Measurements from ENCODE around the gene RSPRY1. TPM values are rescaled to one million over a fixed set of nuclear protein-coding genes. Genes with fewer than 3 reads are reported as not detected.

Gene RSPRY1
- total and polyA plus RNA-seq, 4 donors = 41.2 to 67.7 (median 49.0) TPM

DNA sequence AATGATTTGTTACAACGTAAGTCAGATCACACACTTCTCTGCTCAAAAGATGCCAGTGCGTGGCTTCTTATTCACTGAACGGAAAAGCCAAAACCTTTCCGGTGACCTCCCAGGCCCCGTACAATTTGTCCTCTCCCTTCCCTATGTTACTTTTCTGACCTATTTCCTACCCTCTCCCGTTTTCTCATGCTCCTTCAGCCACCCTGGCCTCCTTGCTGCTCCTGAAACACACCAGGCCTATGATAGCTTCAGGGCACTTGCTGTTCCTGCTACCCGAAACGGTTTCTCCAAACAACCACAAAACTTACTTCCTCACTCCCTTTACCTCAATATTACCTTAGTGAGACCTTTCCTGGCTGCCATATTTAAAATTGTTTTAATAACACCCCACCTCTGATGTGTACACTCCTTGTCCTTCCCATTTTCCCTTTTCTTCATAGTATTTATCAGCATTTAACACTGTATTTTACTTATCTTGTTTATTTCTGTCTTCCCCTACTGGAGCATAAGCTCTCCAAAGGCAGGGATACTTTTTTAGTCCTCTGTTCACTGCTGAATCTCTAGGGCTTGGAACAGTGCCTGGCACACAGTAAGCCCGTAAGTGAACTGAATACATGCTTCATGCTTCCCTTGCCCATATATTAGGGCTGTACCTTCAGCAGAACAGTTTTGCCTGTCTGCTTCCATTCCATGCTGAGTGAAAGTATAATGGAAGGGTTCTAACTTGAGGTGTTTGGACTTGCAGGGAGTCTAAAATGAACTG lies 48.0 kb downstream of the RSPRY1 start:
- Histone ChIP-seq H3K27ac (ENCODE audit: low read depth, low read length) (no peak overlapping the region), H3K27me3 (ENCODE audit: control insufficient read depth, insufficient read depth, low read length) (no peaks in the 10 kb centered on the region), H3K4me1 (ENCODE audit: control insufficient read depth, insufficient read depth, low read length) (no peaks in the 10 kb centered on the region), H3K4me3 (ENCODE audit: low read depth, low read length) (no peak overlapping the region), H3K36me3 (ENCODE audit: control insufficient read depth, insufficient read depth, low read length) (peaks cover 35% of the 10 kb centered on the region), H3K9me3 (ENCODE audit: control insufficient read depth, insufficient read depth, low read length) (no peaks in the 10 kb centered on the region)
- WGBS (ENCODE audit: insufficient coverage) = 93% methylated on average over 8 of the region's 9 CpGs
- no peak for DNase-seq (ENCODE audit: low read depth in 4 of 6, low spot score in 6 of 6)

- Histone ChIP-seq H3K36me3 (ENCODE audit: control insufficient read depth, insufficient read depth, low read length) (peaks cover 30% of the 10 kb centered on the region), H3K27me3 (ENCODE audit: control insufficient read depth, insufficient read depth, low read length) (no peaks in the 10 kb centered on the region), H3K4me1 (ENCODE audit: control insufficient read depth, insufficient read depth, low read length) (no peaks in the 10 kb centered on the region), H3K4me3 (ENCODE audit: low read depth, low read length) (no peak overlapping the region), H3K27ac (ENCODE audit: low read depth, low read length) (no peak overlapping the region), H3K9me3 (ENCODE audit: control insufficient read depth, insufficient read depth, low read length) (no peaks in the 10 kb centered on the region)
- no peak for DNase-seq (ENCODE audit: low read depth in 4 of 6, low spot score in 6 of 6)
Observed at GRCh38 chr16:57234707-57235092, 48.6 kb downstream of the RSPRY1 start.

DNA sequence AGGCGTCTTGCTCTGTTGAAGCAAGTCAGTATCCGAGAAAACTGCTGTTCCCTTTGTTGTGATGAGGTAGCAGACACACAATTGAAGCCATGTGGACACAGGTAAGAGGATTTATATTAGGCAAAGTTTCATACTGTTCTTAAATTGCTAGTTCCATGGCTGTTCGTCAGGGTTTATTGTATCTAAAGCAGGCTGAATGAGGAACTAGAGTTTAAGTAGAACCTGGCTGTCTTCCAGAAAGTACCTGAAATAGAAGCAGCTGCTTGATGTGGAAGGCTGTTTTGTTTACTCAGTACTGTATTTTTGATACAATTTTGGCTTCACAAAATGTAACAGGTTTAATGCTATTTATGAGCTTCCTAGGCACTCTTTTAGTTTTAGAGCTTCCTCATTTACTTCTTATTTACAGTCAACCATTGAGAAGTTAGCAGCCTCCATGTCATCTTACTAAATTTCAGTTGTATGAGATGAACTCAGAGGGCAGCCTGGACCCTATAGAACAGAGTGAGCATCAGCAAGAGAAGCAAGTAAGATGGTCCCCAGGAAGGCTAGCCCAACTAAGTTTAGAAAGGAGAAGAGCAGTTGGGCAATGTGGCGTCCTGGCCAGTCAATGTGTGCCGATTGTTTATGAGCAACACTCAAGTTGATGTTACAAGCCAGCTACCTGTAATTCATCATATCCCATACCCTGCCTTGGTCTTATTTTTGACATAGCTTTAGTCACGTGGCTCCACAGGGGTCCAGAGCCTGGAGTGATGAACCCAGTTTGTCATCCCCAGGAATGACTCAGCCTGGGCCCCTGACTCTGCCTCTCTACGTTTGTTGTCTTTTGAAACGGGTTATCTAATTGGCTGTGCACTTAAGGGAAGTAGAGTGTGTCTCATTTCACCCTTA lies 49.2 kb downstream of the RSPRY1 start:
- H3K36me3 ChIP-seq (ENCODE audit: control insufficient read depth, insufficient read depth, low read length) = peaks cover 25% of the 10 kb centered on the region

GRCh38 chr16:57236022-57236350 lies 49.9 kb downstream of the RSPRY1 start:
- no peaks in the 10 kb centered on the region for H3K4me1 ChIP-seq (ENCODE audit: control insufficient read depth, insufficient read depth, low read length)
- H3K36me3 ChIP-seq (ENCODE audit: control insufficient read depth, insufficient read depth, low read length) = peaks cover 25% of the 10 kb centered on the region
- H3K9me3 ChIP-seq (ENCODE audit: control insufficient read depth, insufficient read depth, low read length) = no peaks in the 10 kb centered on the region
- DNase-seq (ENCODE audit: low read depth in 4 of 6, low spot score in 6 of 6) = no peak
- H3K27ac ChIP-seq (ENCODE audit: low read depth, low read length) = no peak overlapping the region
- H3K27me3 ChIP-seq (ENCODE audit: control insufficient read depth, insufficient read depth, low read length) = no peaks in the 10 kb centered on the region
- no peak overlapping the region for H3K4me3 ChIP-seq (ENCODE audit: low read depth, low read length)

More for the DNA sequence above, 49.2 kb downstream of the RSPRY1 start:
- H3K27ac ChIP-seq (ENCODE audit: low read depth, low read length) = no peak overlapping the region
- peak in 1 of 6 donors; percentile 40 for DNase-seq (ENCODE audit: low read depth in 4 of 6, low spot score in 6 of 6)
- no peaks in the 10 kb centered on the region for H3K4me1 ChIP-seq (ENCODE audit: control insufficient read depth, insufficient read depth, low read length)
- no peaks in the 10 kb centered on the region for H3K27me3 ChIP-seq (ENCODE audit: control insufficient read depth, insufficient read depth, low read length)
- 98% methylated on average over 5 of the region's 8 CpGs for WGBS (ENCODE audit: insufficient coverage)
- no peak overlapping the region for H3K4me3 ChIP-seq (ENCODE audit: low read depth, low read length)
- H3K9me3 ChIP-seq (ENCODE audit: control insufficient read depth, insufficient read depth, low read length) = no peaks in the 10 kb centered on the region

DNA sequence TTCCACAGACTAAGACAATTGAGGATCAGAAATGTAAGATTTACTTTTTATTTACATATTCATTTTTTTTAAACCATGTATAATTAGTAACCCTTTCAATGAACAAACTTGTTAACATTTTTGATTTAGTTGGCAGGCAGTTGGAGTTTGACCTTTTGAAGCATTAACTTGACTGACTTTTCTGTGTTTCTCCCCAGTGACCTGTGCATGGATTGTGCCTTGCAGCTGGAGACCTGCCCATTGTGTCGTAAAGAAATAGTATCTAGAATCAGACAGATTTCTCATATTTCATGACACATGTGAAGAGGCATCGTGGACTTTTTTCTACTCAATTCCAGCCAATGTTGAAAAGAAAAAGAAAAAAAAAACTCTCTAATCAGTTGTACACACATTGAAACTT lies 52.6 kb downstream of the RSPRY1 start:
- no CpG with 5 or more reads among the region's 2 CpGs for WGBS (ENCODE audit: insufficient coverage)
- no peak for DNase-seq (ENCODE audit: low read depth in 4 of 6, low spot score in 6 of 6)

DNA sequence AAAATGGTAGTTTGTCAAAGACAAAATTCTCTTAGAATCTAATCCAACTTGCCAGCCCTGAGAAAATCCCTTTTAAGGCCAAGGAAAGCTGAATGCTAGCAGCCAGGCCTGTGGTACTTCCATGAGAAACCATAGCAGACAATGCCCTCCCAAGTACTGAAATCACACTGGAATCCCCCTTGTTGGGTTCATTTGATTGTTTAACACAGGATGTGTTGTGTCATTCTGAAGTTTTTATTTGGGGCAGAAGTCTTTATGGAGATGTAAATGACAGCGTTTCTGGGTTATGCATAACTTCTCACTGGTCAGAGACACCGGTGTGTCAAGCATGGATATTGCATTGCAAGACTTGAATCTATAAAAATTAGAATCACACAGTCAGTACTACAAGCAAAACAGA lies 53.0 kb downstream of the RSPRY1 start:
- no peaks in the 10 kb centered on the region for H3K27me3 ChIP-seq (ENCODE audit: control insufficient read depth, insufficient read depth, low read length)
- H3K9me3 ChIP-seq (ENCODE audit: control insufficient read depth, insufficient read depth, low read length) = no peaks in the 10 kb centered on the region
- peaks cover 6% of the 10 kb centered on the region for H3K36me3 ChIP-seq (ENCODE audit: control insufficient read depth, insufficient read depth, low read length)
- WGBS (ENCODE audit: insufficient coverage) = no CpG with 5 or more reads among the region's 2 CpGs
- H3K4me3 ChIP-seq (ENCODE audit: low read depth, low read length) = no peak overlapping the region
- H3K27ac ChIP-seq (ENCODE audit: low read depth, low read length) = no peak overlapping the region
- DNase-seq (ENCODE audit: low read depth in 4 of 6, low spot score in 6 of 6) = no peak
- peaks cover 2% of the 10 kb centered on the region for H3K4me1 ChIP-seq (ENCODE audit: control insufficient read depth, insufficient read depth, low read length)

More for the DNA sequence above, 52.6 kb downstream of the RSPRY1 start:
- Histone ChIP-seq H3K27me3 (ENCODE audit: control insufficient read depth, insufficient read depth, low read length) (no peaks in the 10 kb centered on the region), H3K36me3 (ENCODE audit: control insufficient read depth, insufficient read depth, low read length) (peaks cover 10% of the 10 kb centered on the region), H3K9me3 (ENCODE audit: control insufficient read depth, insufficient read depth, low read length) (no peaks in the 10 kb centered on the region), H3K27ac (ENCODE audit: low read depth, low read length) (no peak overlapping the region), H3K4me1 (ENCODE audit: control insufficient read depth, insufficient read depth, low read length) (no peaks in the 10 kb centered on the region), H3K4me3 (ENCODE audit: low read depth, low read length) (no peak overlapping the region)

DNA sequence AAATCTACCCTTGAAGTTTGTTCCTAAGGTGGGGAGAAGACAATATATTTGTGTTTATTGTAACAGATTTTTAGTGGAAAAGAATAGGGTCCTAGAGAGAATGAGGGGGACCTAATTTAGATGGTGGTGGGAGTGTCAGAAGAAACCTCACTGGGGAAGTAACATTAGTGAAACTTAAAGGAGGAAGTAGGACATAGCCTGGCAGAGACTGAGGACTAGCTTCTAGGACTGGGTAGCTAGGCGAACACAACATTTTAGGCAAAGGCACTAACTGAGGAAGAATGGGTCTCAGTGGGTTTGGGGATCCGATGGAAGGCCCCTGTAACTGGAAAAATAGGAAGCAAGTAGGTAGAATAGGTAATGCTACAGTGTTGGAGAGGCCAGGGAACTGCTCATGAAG lies 54.7 kb downstream of the RSPRY1 start:
- Histone ChIP-seq H3K4me1 (ENCODE audit: control insufficient read depth, insufficient read depth, low read length) (peaks cover 4% of the 10 kb centered on the region), H3K9me3 (ENCODE audit: control insufficient read depth, insufficient read depth, low read length) (no peaks in the 10 kb centered on the region), H3K4me3 (ENCODE audit: low read depth, low read length) (no peak overlapping the region), H3K27me3 (ENCODE audit: control insufficient read depth, insufficient read depth, low read length) (no peaks in the 10 kb centered on the region), H3K27ac (ENCODE audit: low read depth, low read length) (no peak overlapping the region), H3K36me3 (ENCODE audit: control insufficient read depth, insufficient read depth, low read length) (peaks cover under 1% of the 10 kb centered on the region)
- WGBS (ENCODE audit: insufficient coverage) = 83% methylated on average over 2 of the region's 2 CpGs
- DNase-seq (ENCODE audit: low read depth in 4 of 6, low spot score in 6 of 6) = no peak

GRCh38 chr16:57242650-57243049 lies 56.5 kb downstream of the RSPRY1 start:
- peaks cover 6% of the 10 kb centered on the region for H3K36me3 ChIP-seq (ENCODE audit: control insufficient read depth, insufficient read depth, low read length)
- 100% methylated on average over 1 of the region's 2 CpGs for WGBS (ENCODE audit: insufficient coverage)
- H3K27me3 ChIP-seq (ENCODE audit: control insufficient read depth, insufficient read depth, low read length) = no peaks in the 10 kb centered on the region
- DNase-seq (ENCODE audit: low read depth in 4 of 6, low spot score in 6 of 6) = no peak
- no peaks in the 10 kb centered on the region for H3K9me3 ChIP-seq (ENCODE audit: control insufficient read depth, insufficient read depth, low read length)
- H3K4me3 ChIP-seq (ENCODE audit: low read depth, low read length) = no peak overlapping the region
- H3K4me1 ChIP-seq (ENCODE audit: control insufficient read depth, insufficient read depth, low read length) = peaks cover 8% of the 10 kb centered on the region
- H3K27ac ChIP-seq (ENCODE audit: low read depth, low read length) = no peak overlapping the region

- DNase-seq (ENCODE audit: low read depth in 4 of 6, low spot score in 6 of 6) = no peak
- peak overlapping the region; percentile 93 for H3K27ac ChIP-seq (ENCODE audit: low read depth, low read length)
- no peaks in the 10 kb centered on the region for H3K27me3 ChIP-seq (ENCODE audit: control insufficient read depth, insufficient read depth, low read length)
- peaks cover 19% of the 10 kb centered on the region for H3K36me3 ChIP-seq (ENCODE audit: control insufficient read depth, insufficient read depth, low read length)
- H3K4me3 ChIP-seq (ENCODE audit: low read depth, low read length) = peak overlapping the region; percentile 56
- 10% methylated on average over 3 of the region's 9 CpGs for WGBS (ENCODE audit: insufficient coverage)
- H3K4me1 ChIP-seq (ENCODE audit: control insufficient read depth, insufficient read depth, low read length) = peaks cover 8% of the 10 kb centered on the region
- no peaks in the 10 kb centered on the region for H3K9me3 ChIP-seq (ENCODE audit: control insufficient read depth, insufficient read depth, low read length)
Observed at GRCh38 chr16:57244463-57244766, 58.3 kb downstream of the RSPRY1 start.

All from spinal cord (tissue), 10 donors.